Hypothalamus (tissue), 51 donors: ENCODE measurements around the gene CFD.
"Not testable (repeated sequence)": the region's sequence is repeated elsewhere in the genome, so short reads cannot be mapped to it uniquely, and the experiment has no call there.

Experiments used
- DNase-seq, 51 donors: peaks; one replicate each; lab custom pipeline; 2025; lab: John Stamatoyannopoulos, UW

The CFD gene

GRCh38 chr19:869245-870177 lies 10.0 kb downstream of the CFD start:
- DNase-seq: peak in 1 of 51 donors; percentile 20

- no peak for DNase-seq
Observed at GRCh38 chr19:870314-870713, 10.8 kb downstream of the CFD start.

GRCh38 chr19:870963-871401 lies 11.5 kb downstream of the CFD start:
- peak in 27 of 51 donors; percentile 6 to 73 (median 36) for DNase-seq

- DNase-seq: peak in 1 of 51 donors; percentile 19
Observed at GRCh38 chr19:871446-872265, 12.2 kb downstream of the CFD start.

- DNase-seq: no peak
Observed at GRCh38 chr19:872266-872951, 12.9 kb downstream of the CFD start.

- no peak for DNase-seq
Observed at GRCh38 chr19:873084-873483, 13.6 kb downstream of the CFD start.

- DNase-seq: no peak
Observed at GRCh38 chr19:873561-874041, 14.1 kb downstream of the CFD start.

- no peak for DNase-seq
Observed at GRCh38 chr19:875265-875879, 15.9 kb downstream of the CFD start.

GRCh38 chr19:876089-876488 lies 16.6 kb downstream of the CFD start:
- DNase-seq: peak in 2 of 51 donors; percentile 9 to 14

- DNase-seq: no peak
Observed at GRCh38 chr19:876780-877314, 17.4 kb downstream of the CFD start.

GRCh38 chr19:877992-878660 lies 18.7 kb downstream of the CFD start:
- DNase-seq: not testable (repeated sequence)

GRCh38 chr19:878751-879561 lies 19.5 kb downstream of the CFD start:
- DNase-seq: peak in 6 of 51 donors; percentile 18 to 44 (median 26)

GRCh38 chr19:879711-880438 lies 20.4 kb downstream of the CFD start:
- DNase-seq: no peak

- no peak for DNase-seq
Observed at GRCh38 chr19:881385-882071, 22.1 kb downstream of the CFD start.

GRCh38 chr19:882871-883497 lies 23.5 kb downstream of the CFD start:
- DNase-seq: no peak

GRCh38 chr19:883661-884211 lies 24.3 kb downstream of the CFD start:
- DNase-seq: no peak
